GM15510 (cell line): ENCODE measurements around the gene NCKAP5.

Experiments used
- POLR2A ChIP-seq: IDR thresholded peaks from 3 replicates; pipeline ENCODE4 v1.6.1; 2011; ENCODE audit warnings: borderline replicate concordance; ENCODE audit not compliant: insufficient read length; ENCODE audit errors: extremely low read depth

NCKAP5 gene

GRCh38 chr2:133171393-133172004 lies 396.8 kb downstream of the NCKAP5 start:
- no peak for TF ChIP-seq POLR2A

- no peak for TF ChIP-seq POLR2A
Observed at GRCh38 chr2:133169274-133169912, 398.9 kb downstream of the NCKAP5 start.

- TF ChIP-seq POLR2A, result no peak
Observed at GRCh38 chr2:133167990-133168389, 400.3 kb downstream of the NCKAP5 start.

GRCh38 chr2:133167223-133167622 lies 401.0 kb downstream of the NCKAP5 start:
- no peak for TF ChIP-seq POLR2A

GRCh38 chr2:133166031-133166430 lies 402.2 kb downstream of the NCKAP5 start:
- no peak for TF ChIP-seq POLR2A

GRCh38 chr2:133163111-133163510 lies 405.2 kb downstream of the NCKAP5 start:
- no peak for TF ChIP-seq POLR2A

- TF ChIP-seq POLR2A, result no peak
Observed at GRCh38 chr2:133158442-133158841, 409.8 kb downstream of the NCKAP5 start.

- no peak for TF ChIP-seq POLR2A
Observed at GRCh38 chr2:133158024-133158423, 410.2 kb downstream of the NCKAP5 start.

- no peak for TF ChIP-seq POLR2A
Observed at GRCh38 chr2:133157141-133157540, 411.1 kb downstream of the NCKAP5 start.

GRCh38 chr2:133152801-133153200 lies 415.5 kb downstream of the NCKAP5 start:
- no peak for TF ChIP-seq POLR2A

GRCh38 chr2:133148187-133148586 lies 420.1 kb downstream of the NCKAP5 start:
- TF ChIP-seq POLR2A, result no peak

GRCh38 chr2:133146893-133147292 lies 421.4 kb downstream of the NCKAP5 start:
- no peak for TF ChIP-seq POLR2A

- no peak for TF ChIP-seq POLR2A
Observed at GRCh38 chr2:133143645-133144044, 424.6 kb downstream of the NCKAP5 start.

GRCh38 chr2:133142087-133142486 lies 426.2 kb downstream of the NCKAP5 start:
- TF ChIP-seq POLR2A, result no peak

- TF ChIP-seq POLR2A, result no peak
Observed at GRCh38 chr2:133140620-133141019, 427.6 kb downstream of the NCKAP5 start.

GRCh38 chr2:133139847-133140533 lies 428.3 kb downstream of the NCKAP5 start:
- TF ChIP-seq POLR2A, result no peak
